K562 (cell line): ENCODE measurements around the gene RHEB.

ENCODE experiments used
- ATF4 ChIP-seq: fragments of 450-650 bp; formaldehyde crosslinking; IDR thresholded peaks from 2 replicates; pipeline ENCODE4 v1.4.0; 2022; ENCODE audit warnings: mild to moderate bottlenecking, moderate library complexity
- CTCF ChIP-seq, 3 experiments: IDR thresholded peaks in 2 of 3; conservative IDR thresholded peaks in 1 of 3; 2 replicates each; pipeline ENCODE4 v1.5.1; 2011 to 2012; ENCODE audit warnings: low read length in 3 of 3, mild to moderate bottlenecking in 3 of 3, control low read depth in 2 of 3, improper control_type of control experiment in 1 of 3, inconsistent platforms in 1 of 3, low read depth in 1 of 3, mixed read lengths in 1 of 3, moderate library complexity in 1 of 3; ENCODE audit not compliant: insufficient read depth in 2 of 3
- FOXM1 ChIP-seq, 2 experiments: fragments of 450-650 bp in 1 of 2; sonication (generic) in 1 of 2; formaldehyde crosslinking in 1 of 2; IDR thresholded peaks; 2 replicates each; pipeline versions ENCODE4 v1.6.1 to v1.9.0; 2017 to 2022; ENCODE audit warnings: low read depth in 2 of 2, mild to moderate bottlenecking in 2 of 2, missing genetic modification reagents in 1 of 2, moderate library complexity in 1 of 2
- LEF1 ChIP-seq: fragments of 450-650 bp; IDR thresholded peaks from 2 replicates; pipeline ENCODE4 v1.6.1; 2016; ENCODE audit warnings: mild to moderate bottlenecking
- MCM5 ChIP-seq: fragments of 450-650 bp; IDR thresholded peaks from 2 replicates; pipeline ENCODE4 v1.6.1; 2016; ENCODE audit warnings: low read depth
- PHF21A ChIP-seq: fragments of 450-650 bp; IDR thresholded peaks from 2 replicates; pipeline ENCODE4 v1.6.1; 2017; ENCODE audit warnings: low read depth, borderline replicate concordance
- PHTF2 ChIP-seq: fragments of 250-450 bp; sonication (Bioruptor Pico); IDR thresholded peaks from 2 replicates; pipeline ENCODE4 v1.5.0; 2021; ENCODE audit warnings: mild to moderate bottlenecking
- SMARCE1 ChIP-seq: fragments of 450-650 bp; IDR thresholded peaks from 2 replicates; pipeline ENCODE4 v1.7.1; 2016; ENCODE audit warnings: mild to moderate bottlenecking
- ZNF253 ChIP-seq: fragments of 250-450 bp; sonication (Bioruptor Pico); conservative IDR thresholded peaks from 2 replicates; pipeline ENCODE4 v1.6.1; 2021; ENCODE audit warnings: mild to moderate bottlenecking
- ZNF274 ChIP-seq: IDR thresholded peaks from 2 replicates; pipeline ENCODE4 v1.6.1; 2011; ENCODE audit warnings: low read depth, mild to moderate bottlenecking, low read length, moderate library complexity, borderline replicate concordance
- ZNF609 ChIP-seq: sonication (generic); formaldehyde crosslinking; IDR thresholded peaks from 2 replicates; pipeline ENCODE4 v1.8.1; 2023; ENCODE audit warnings: missing genetic modification reagents, mild to moderate bottlenecking, borderline replicate concordance

- TF ChIP-seq CTCF (IDR thresholded peaks at IDR 0.05 in 2 of 3, conservative IDR thresholded peaks at IDR 0.05 in 1 of 3; ENCODE audit: insufficient read depth in 2 of 3, low read depth in 1 of 3, low read length in 3 of 3) (no peak), PHTF2 (CRISPR knock-in tag) (no peak), SMARCE1 (no peak), ZNF274 (no peak), FOXM1 (IDR thresholded peaks at IDR 0.05; ENCODE audit: low read depth) (no peak), FOXM1 (CRISPR knock-in tag; IDR thresholded peaks at IDR 0.05; ENCODE audit: low read depth) (no peak), MCM5 (no peak), ZNF609 (CRISPR knock-in tag) (no peak), ATF4 (no peak), LEF1 (no peak), ZNF253 (CRISPR knock-in tag) (no peak), PHF21A (no peak)
Observed at GRCh38 chr7:151520419-151521261, 945 bp upstream of the RHEB start.
